PC-3 (cell line): ENCODE results near the gene PTRH1. TPM values are rescaled to one million over a fixed set of nuclear protein-coding genes. Genes with fewer than 3 reads are reported as not detected.

Source experiments
- ATAC-seq: fragments of 200-7000 bp; cut with Tn5 transposase; 2 replicates; pipeline ENCODE4 v1.9.1; 2020; ENCODE audit warnings: mild to moderate bottlenecking, moderate library complexity
- BruUV-seq: library from RNA; stranded (reverse); fragments of 400-500 nt; replicated peaks from 2 replicates; lab custom pipeline; 2021; lab: Mats Ljungman, UMichigan
- CTCF ChIA-PET: fragments of 300-600 bp; sonication (Branson Sonifier 250); formaldehyde crosslinking; loops from one replicate; lab custom pipeline; 2022; ENCODE audit warnings: antibody characterized with exemption; lab: Charles Lee
- POLR2A ChIA-PET: fragments of 300-600 bp; sonication (Branson Sonifier 250); formaldehyde crosslinking; loops from one replicate; lab custom pipeline; 2022; ENCODE audit warnings: antibody characterized with exemption; ENCODE audit not compliant: unreplicated experiment; lab: Charles Lee
- DNase-seq: peaks from one replicate; pipeline ENCODE4 v3.0.0-alpha.2; 2015
- H2AFZ ChIP-seq: fragments of 300-600 bp; sonication (generic); 2 replicates; pipeline ENCODE4 v1.6.0; 2016; ENCODE audit warnings: antibody characterized with exemption, low read length
- H3F3A ChIP-seq: fragments of 300-600 bp; sonication (generic); one replicate; pipeline ENCODE4 v1.6.0; 2017; ENCODE audit warnings: antibody characterized with exemption, low read length, control low read depth, mild to moderate bottlenecking; ENCODE audit not compliant: unreplicated experiment
- H3K27ac ChIP-seq: fragments of 300-600 bp; sonication (generic); 2 replicates; pipeline ENCODE4 v1.5.1; 2016; ENCODE audit warnings: mild to moderate bottlenecking, low read length
- H3K27me3 ChIP-seq: fragments of 300-600 bp; sonication (generic); 2 replicates; pipeline ENCODE4 v1.6.1; 2016; ENCODE audit warnings: low read length, mixed read lengths
- H3K36me3 ChIP-seq: fragments of 300-600 bp; sonication (generic); 2 replicates; pipeline ENCODE4 v1.6.1; 2016; ENCODE audit warnings: low read depth, mixed run types, low read length, mixed read lengths
- H3K4me1 ChIP-seq: fragments of 300-600 bp; sonication (generic); 2 replicates; pipeline ENCODE4 v1.5.1; 2016; ENCODE audit warnings: low read length; ENCODE audit not compliant: insufficient read depth
- H3K4me2 ChIP-seq: fragments of 300-600 bp; sonication (generic); 2 replicates; pipeline ENCODE4 v1.6.0; 2016; ENCODE audit warnings: low read length
- H3K4me3 ChIP-seq: fragments of 300-600 bp; sonication (generic); 2 replicates; pipeline ENCODE4 v1.5.1; 2016; ENCODE audit warnings: mild to moderate bottlenecking, low read length, mixed read lengths
- H3K79me2 ChIP-seq: fragments of 300-600 bp; sonication (generic); 2 replicates; pipeline ENCODE4 v1.6.1; 2017; ENCODE audit warnings: low read length, mixed read lengths
- H3K9ac ChIP-seq: fragments of 300-600 bp; sonication (generic); 2 replicates; pipeline ENCODE4 v1.6.0; 2016; ENCODE audit warnings: mild to moderate bottlenecking, low read length
- H3K9me2 ChIP-seq: fragments of 300-600 bp; sonication (generic); replicated peaks from 2 replicates; pipeline ENCODE4 v1.6.1; 2016; ENCODE audit warnings: mixed run types, low read length, mixed read lengths
- H3K9me3 ChIP-seq: fragments of 300-600 bp; sonication (generic); 2 replicates; pipeline ENCODE4 v1.6.1; 2016; ENCODE audit warnings: low read length, mixed read lengths
- H4K20me1 ChIP-seq: fragments of 300-600 bp; sonication (generic); 2 replicates; pipeline ENCODE4 v1.6.1; 2016; ENCODE audit warnings: low read length, mixed read lengths
- EZH2 ChIP-seq: fragments of 300-600 bp; sonication (generic); IDR thresholded peaks from one replicate; pipeline ENCODE4 v1.6.1; 2017; ENCODE audit warnings: antibody characterized with exemption, mild to moderate bottlenecking, low read length; ENCODE audit not compliant: unreplicated experiment
- EZH2phosphoT487 ChIP-seq: fragments of 300-600 bp; sonication (generic); IDR thresholded peaks from 2 replicates; pipeline ENCODE4 v1.6.1; 2018; ENCODE audit warnings: mild to moderate bottlenecking, antibody characterized with exemption, low read length, borderline replicate concordance
- intact Hi-C: fragments of 100-400 bp; cut with micrococcal nuclease; formaldehyde crosslinking; loops from 2 replicates; pipeline ENCODE4 v1.9.0; 2023
- total RNA-seq: library from RNA; depleted of rRNA; stranded (reverse); fragments of >200 nt; gene quantifications from 2 replicates; pipeline ENCODE4 v1.2.3, GENCODE V29; 2014
- TF ChIP-seq, protein P1 (sequence below): fragments of 300-600 bp; sonication (generic); conservative IDR thresholded peaks from 2 replicates; pipeline ENCODE4 v1.5.1; 2017; ENCODE audit warnings: antibody characterized with exemption, low read depth, mild to moderate bottlenecking, low read length

Gene PTRH1
- total RNA-seq, 1 experiment from 2014 or later, result 45.3 TPM

GRCh38 chr9:127706836-127707241, 8.6 kb downstream of the PTRH1 start, which contains the start of gene CFAP157:
Gene CFAP157, plus strand, starts transcription at chr9:127706988. Its CDS starts 44 bp downstream, at chr9:127707032.
- POLR2A ChIA-PET, result no interaction called here
- DNase-seq (no peak), ATAC-seq (peak; percentile 65)
- Histone ChIP-seq H3K9me2 (no peaks in the 10 kb centered on the region), H3K4me2 (no peak within 1 kb of the TSS), H3K9ac (no peak within 1 kb of the TSS), H3K36me3 (no peaks in the 10 kb centered on the region), H3K27me3 (no peaks in the 10 kb centered on the region), H3K4me3 (no peak within 1 kb of the TSS), H4K20me1 (no peaks in the 10 kb centered on the region), H3K4me1 (no peaks in the 10 kb centered on the region), H3F3A (no peaks in the 10 kb centered on the region), H3K79me2 (no peaks in the 10 kb centered on the region), H3K27ac (no peak within 1 kb of the TSS), H2AFZ (no peak within 1 kb of the TSS), H3K9me3 (no peaks in the 10 kb centered on the region)
- intact Hi-C loops, result loop anchor here (1.0 kb wide), 1 partner anchor 27 kb away; no protein-coding TSS in a partner anchor
- TF ChIP-seq EZH2, result no peak
- CTCF ChIA-PET, result no interaction called here
- BruUV-seq, result no TSS peak

DNA sequence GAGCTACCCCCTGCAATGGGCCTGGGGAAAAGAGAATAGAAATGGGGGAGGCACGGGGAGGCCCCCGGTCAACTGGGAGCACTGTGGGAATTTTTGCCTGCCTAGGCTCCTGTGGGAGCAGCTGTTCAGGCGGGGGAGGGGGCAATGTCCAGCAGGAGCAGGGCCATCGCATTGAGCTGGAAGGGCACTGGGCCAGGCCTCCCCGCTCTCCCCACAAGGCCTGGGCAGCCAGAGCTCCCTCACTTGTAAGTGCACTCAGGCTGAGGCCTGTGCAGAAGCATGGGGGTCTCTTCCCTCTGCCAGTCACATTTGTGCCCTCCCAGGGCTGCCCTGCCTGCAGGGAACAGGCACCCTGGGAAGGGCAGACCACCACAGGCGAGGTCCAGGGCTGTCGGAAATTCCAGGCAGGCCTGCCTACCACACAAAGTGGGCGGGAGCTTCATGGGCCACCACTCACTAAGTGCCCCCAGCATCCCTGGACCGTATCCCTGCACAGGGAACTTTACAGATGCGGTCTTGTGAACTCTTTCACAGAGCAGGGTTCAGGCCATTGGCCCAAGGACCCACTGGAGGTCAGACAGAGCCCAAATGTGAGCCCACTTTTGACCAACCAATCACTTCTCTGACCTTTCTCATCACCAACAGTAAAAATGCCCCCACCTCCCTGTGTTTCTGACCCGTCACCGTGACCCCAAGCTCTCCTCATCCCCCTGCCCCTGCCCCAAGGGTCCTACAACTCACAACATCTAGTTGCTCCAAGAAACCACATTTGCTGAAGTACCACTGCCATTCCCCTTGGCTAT, 9.7 kb downstream of the PTRH1 start:
- DNase-seq (no peak), ATAC-seq (no peak)
- Histone ChIP-seq H3K36me3 (no peaks in the 10 kb centered on the region), H3K79me2 (no peaks in the 10 kb centered on the region), H3K27me3 (no peaks in the 10 kb centered on the region), H3K4me1 (no peaks in the 10 kb centered on the region), H4K20me1 (no peaks in the 10 kb centered on the region), H3K27ac (no peak overlapping the region), H3K9me3 (no peaks in the 10 kb centered on the region), H3K9ac (no peak overlapping the region), H3K9me2 (no peaks in the 10 kb centered on the region), H3K4me3 (no peak overlapping the region), H3F3A (no peaks in the 10 kb centered on the region), H2AFZ (no peak overlapping the region), H3K4me2 (no peak overlapping the region)
- CTCF ChIA-PET, result no interaction called here
- intact Hi-C loops, result no loop called here
- no TSS peak for BruUV-seq
- TF ChIP-seq EZH2 (no peak), EZH2phosphoT487 (no peak)
- TF ChIP-seq, protein P1, sequence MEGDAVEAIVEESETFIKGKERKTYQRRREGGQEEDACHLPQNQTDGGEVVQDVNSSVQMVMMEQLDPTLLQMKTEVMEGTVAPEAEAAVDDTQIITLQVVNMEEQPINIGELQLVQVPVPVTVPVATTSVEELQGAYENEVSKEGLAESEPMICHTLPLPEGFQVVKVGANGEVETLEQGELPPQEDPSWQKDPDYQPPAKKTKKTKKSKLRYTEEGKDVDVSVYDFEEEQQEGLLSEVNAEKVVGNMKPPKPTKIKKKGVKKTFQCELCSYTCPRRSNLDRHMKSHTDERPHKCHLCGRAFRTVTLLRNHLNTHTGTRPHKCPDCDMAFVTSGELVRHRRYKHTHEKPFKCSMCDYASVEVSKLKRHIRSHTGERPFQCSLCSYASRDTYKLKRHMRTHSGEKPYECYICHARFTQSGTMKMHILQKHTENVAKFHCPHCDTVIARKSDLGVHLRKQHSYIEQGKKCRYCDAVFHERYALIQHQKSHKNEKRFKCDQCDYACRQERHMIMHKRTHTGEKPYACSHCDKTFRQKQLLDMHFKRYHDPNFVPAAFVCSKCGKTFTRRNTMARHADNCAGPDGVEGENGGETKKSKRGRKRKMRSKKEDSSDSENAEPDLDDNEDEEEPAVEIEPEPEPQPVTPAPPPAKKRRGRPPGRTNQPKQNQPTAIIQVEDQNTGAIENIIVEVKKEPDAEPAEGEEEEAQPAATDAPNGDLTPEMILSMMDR, result no peak
- POLR2A ChIA-PET, result no interaction called here

DNA sequence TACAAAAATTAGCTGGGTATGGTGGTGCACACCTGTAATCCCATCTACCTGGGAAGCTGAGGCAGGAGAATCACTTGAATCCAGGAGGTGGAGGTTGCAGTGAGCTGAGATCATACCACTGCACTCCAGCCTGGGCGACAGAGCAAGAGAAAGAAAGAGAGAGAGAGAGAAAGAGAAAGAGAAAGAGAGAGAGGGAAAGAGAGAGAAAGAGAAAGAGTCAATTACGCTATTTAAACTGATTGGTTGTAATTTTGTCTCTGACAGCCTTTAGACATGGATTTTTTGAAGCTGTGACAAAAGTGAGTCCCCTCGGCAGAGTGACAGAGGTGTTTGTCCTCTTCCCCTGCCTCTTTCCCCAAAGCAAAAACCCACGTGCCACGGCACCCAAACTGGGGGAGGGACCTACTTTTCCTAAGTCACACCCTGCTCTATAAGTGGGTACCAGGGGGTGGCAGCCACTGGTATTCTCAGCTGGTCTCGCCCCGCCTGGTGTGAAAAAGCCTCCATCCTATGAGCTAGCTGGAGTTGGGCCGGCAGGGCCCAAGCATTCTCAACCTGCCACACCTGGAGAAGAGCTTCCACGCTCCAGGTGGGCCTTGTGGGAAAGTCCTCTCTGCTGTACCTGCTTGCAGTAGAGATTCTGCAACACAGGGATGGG, 12.0 kb downstream of the PTRH1 start:
- no TSS peak for BruUV-seq
- DNase-seq (no peak), ATAC-seq (no peak)
- H3K79me2 ChIP-seq, result no peaks in the 10 kb centered on the region
- no peaks in the 10 kb centered on the region for H3K36me3 ChIP-seq
- no peaks in the 10 kb centered on the region for H3K27me3 ChIP-seq
- CTCF ChIA-PET, result no interaction called here
- H3K9me3 ChIP-seq, result no peaks in the 10 kb centered on the region
- no peak overlapping the region for H3K9ac ChIP-seq
- intact Hi-C loops, result no loop called here
- no peak overlapping the region for H3K27ac ChIP-seq
- no peak overlapping the region for H3K4me2 ChIP-seq
- TF ChIP-seq EZH2, result no peak
- TF ChIP-seq EZH2phosphoT487, result no peak
- TF ChIP-seq, protein P1, result no peak
- POLR2A ChIA-PET, result no interaction called here
- H3K4me1 ChIP-seq, result no peaks in the 10 kb centered on the region
- no peaks in the 10 kb centered on the region for H4K20me1 ChIP-seq
- H2AFZ ChIP-seq, result no peak overlapping the region
- no peak overlapping the region for H3K4me3 ChIP-seq
- no peaks in the 10 kb centered on the region for H3K9me2 ChIP-seq
- H3F3A ChIP-seq, result no peaks in the 10 kb centered on the region
